ENCODE measurements around the gene FGFBP3. TPM values are rescaled to one million over a fixed set of nuclear protein-coding genes. Genes with fewer than 3 reads are reported as not detected.

Gene FGFBP3
- total and polyA plus RNA-seq, 2 donors (not counting 3 experiments of a cell fraction or from before 2014, with no cell fraction given): 0.11 to 0.38 TPM

DNA sequence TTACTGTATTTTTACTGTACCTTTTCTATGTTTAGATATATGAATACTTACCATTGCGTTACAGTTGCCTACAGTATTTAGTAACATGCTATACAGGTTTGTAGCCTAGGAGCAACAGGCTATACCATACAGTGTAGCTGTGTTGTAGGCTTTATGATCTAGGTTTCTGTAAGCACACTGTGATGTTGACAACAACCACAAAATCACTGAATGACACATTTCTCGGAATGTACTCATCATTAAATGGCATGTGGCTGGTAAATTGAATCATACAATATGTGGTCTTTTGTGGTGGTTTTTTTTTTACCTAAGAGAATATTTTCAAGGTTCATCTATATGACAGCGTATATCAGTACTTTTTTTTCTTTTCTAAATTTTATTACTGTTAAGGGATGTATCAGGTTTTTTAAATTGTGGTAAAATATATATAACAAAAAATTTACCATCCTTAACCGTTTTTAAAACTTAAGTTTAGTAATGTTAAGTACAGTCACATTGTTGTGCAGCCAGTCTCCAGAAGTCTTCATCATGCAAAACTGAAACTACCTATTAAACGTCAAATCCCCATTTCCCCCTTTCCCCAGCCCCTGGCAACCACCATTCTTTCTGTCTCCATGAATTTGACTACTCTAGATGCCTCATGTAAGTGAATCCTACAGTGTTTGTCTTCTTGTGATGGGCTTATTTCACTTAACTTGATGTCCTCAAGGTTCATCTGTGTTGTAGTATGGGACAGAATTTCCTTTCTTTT lies 35.8 kb upstream of the FGFBP3 start:
- no peaks in the 10 kb centered on the region for H3K27me3 ChIP-seq (ENCODE audit: control insufficient read depth in 2 of 2, insufficient read depth in 2 of 2, low read length in 2 of 2)
- TF ChIP-seq JUN (IDR thresholded peaks at IDR 0.05; ENCODE audit: borderline replicate concordance, insufficient read depth, insufficient read length, low read depth) (no peak), POLR2AphosphoS5 (IDR thresholded peaks at IDR 0.05; ENCODE audit: insufficient read depth, low read depth, low read length) (no peak), GATA2 (IDR thresholded peaks at IDR 0.05; ENCODE audit: insufficient read depth, insufficient read length, low read depth, low read length) (no peak), EZH2 (IDR thresholded peaks at IDR 0.05; ENCODE audit: borderline replicate concordance, low read depth, low read length, severe bottlenecking) (no peak), POLR2A (IDR thresholded peaks at IDR 0.05; ENCODE audit: low read depth, low read length) (no peak)
- TF ChIP-seq, protein P1, sequence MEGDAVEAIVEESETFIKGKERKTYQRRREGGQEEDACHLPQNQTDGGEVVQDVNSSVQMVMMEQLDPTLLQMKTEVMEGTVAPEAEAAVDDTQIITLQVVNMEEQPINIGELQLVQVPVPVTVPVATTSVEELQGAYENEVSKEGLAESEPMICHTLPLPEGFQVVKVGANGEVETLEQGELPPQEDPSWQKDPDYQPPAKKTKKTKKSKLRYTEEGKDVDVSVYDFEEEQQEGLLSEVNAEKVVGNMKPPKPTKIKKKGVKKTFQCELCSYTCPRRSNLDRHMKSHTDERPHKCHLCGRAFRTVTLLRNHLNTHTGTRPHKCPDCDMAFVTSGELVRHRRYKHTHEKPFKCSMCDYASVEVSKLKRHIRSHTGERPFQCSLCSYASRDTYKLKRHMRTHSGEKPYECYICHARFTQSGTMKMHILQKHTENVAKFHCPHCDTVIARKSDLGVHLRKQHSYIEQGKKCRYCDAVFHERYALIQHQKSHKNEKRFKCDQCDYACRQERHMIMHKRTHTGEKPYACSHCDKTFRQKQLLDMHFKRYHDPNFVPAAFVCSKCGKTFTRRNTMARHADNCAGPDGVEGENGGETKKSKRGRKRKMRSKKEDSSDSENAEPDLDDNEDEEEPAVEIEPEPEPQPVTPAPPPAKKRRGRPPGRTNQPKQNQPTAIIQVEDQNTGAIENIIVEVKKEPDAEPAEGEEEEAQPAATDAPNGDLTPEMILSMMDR (IDR thresholded peaks at IDR 0.05; ENCODE audit: extremely low read depth in 1 of 2, insufficient read depth in 1 of 2, low read depth in 1 of 2, low read length in 2 of 2): no peak
- FAIRE-seq (no peak), DNase-seq (ENCODE audit: low read depth, low spot score) (no peak)
- H3K4me1 ChIP-seq (ENCODE audit: control insufficient read depth, extremely low read depth, insufficient read depth, low read length): no peaks in the 10 kb centered on the region
- H3K79me2 ChIP-seq (ENCODE audit: control insufficient read depth, insufficient read depth, low read length): peaks cover 7% of the 10 kb centered on the region
- intact Hi-C loops (cut with micrococcal nuclease) (no loop called here), dilution Hi-C loops (cut with MboI; ENCODE audit: extremely low pct_ligation_motif_present, low sequenced_read_pairs) (no loop called here)
- CTCF ChIA-PET: interaction anchor here (1.4 kb wide), 1 partner anchor 28 kb away, joined by 4 read pairs; no protein-coding TSS in a partner anchor
- H3K27ac ChIP-seq (ENCODE audit: insufficient read depth, low read depth, low read length): no peak overlapping the region
- H4K20me1 ChIP-seq (replicated peaks; ENCODE audit: control insufficient read depth, extremely low read depth, insufficient read depth, low read length): no peaks in the 10 kb centered on the region
- no peak overlapping the region for H3K9ac ChIP-seq (replicated peaks; ENCODE audit: extremely low read depth, insufficient read depth, low read length)
- H3K4me2 ChIP-seq (ENCODE audit: insufficient read depth, low read length): no peak overlapping the region
- no peak overlapping the region for H2AFZ ChIP-seq (ENCODE audit: low read depth, low read length)
- H3K4me3 ChIP-seq (replicated peaks in 1 of 3; ENCODE audit: insufficient read depth in 1 of 3, low read depth in 1 of 3, low read length in 3 of 3): no peak overlapping the region
- no peaks in the 10 kb centered on the region for H3K9me3 ChIP-seq (replicated peaks; ENCODE audit: control insufficient read depth, insufficient read depth, low read length)
- H3K36me3 ChIP-seq (ENCODE audit: control insufficient read depth in 2 of 2, extremely low read depth in 1 of 2, insufficient read depth in 2 of 2, low read length in 2 of 2): peaks cover 0 to 1% of the 10 kb centered on the region in 2 experiments
- H3K9me1 ChIP-seq (replicated peaks; ENCODE audit: control insufficient read depth, extremely low read depth, insufficient read depth, low read length): no peaks in the 10 kb centered on the region
- BruUV-seq (replicated peaks): no TSS peak
- POLR2A ChIA-PET: no interaction called here

All from endothelial cell of umbilical vein (primary cell).